Muscle of back (tissue), 11 donors: ENCODE results near the gene MRPL4. TPM values are rescaled to one million over a fixed set of nuclear protein-coding genes. Genes with fewer than 3 reads are reported as not detected.
A peak's percentile ranks its signal among the peaks of the same experiment; 100 is the strongest.
"Not testable (repeated sequence)": the region's sequence is repeated elsewhere in the genome, so short reads cannot be mapped to it uniquely, and the experiment has no call there.

ENCODE experiments used
- DNase-seq, 3 donors: peaks; one replicate each; pipeline versions ENCODE4 v3.0.0 to v3.0.0-alpha.2; 2013
- polyA plus RNA-seq, 10 donors: library from polyadenylated mRNA; unstranded; fragments of 120-200 nt; gene quantifications; one replicate each; pipeline ENCODE4 v1.2.1, GENCODE V29; 2013; ENCODE audit not compliant: insufficient read length in 10 of 10

The MRPL4 gene
- polyA plus RNA-seq, 10 donors, result 21.8 to 39.6 (median 30.0) TPM

GRCh38 chr19:10259162-10259905 is 7.3 kb downstream of the MRPL4 start:
- peak; percentile 67 to 85 (median 81) for DNase-seq

GRCh38 chr19:10260141-10260584 is 8.1 kb downstream of the MRPL4 start:
- DNase-seq, result no peak

GRCh38 chr19:10262771-10263170 is 10.8 kb downstream of the MRPL4 start:
- no peak for DNase-seq

GRCh38 chr19:10266706-10267105 is 14.7 kb downstream of the MRPL4 start:
- DNase-seq, result no peak

- no peak for DNase-seq
Observed at GRCh38 chr19:10268071-10268470, 16.1 kb downstream of the MRPL4 start.

GRCh38 chr19:10269333-10270179 is 17.5 kb downstream of the MRPL4 start:
- DNase-seq, result peak in 2 of 3 donors; percentile 81 to 89

- DNase-seq, result peak in 1 of 3 donors; percentile 69
Observed at GRCh38 chr19:10270180-10270615, 18.2 kb downstream of the MRPL4 start.

GRCh38 chr19:10270616-10271394 is 18.8 kb downstream of the MRPL4 start, which contains the start of gene ICAM1:
TSS of gene ICAM1 (plus strand) at chr19:10271120. CDS start at chr19:10271160, 40 bp downstream.
- DNase-seq, result peak in 2 of 3 donors; percentile 72 to 84

- DNase-seq, result peak in 1 of 3 donors; percentile 38
Observed at GRCh38 chr19:10271543-10272086, 19.6 kb downstream of the MRPL4 start.

GRCh38 chr19:10274589-10274988 is 22.6 kb downstream of the MRPL4 start:
- no peak for DNase-seq

GRCh38 chr19:10277795-10278589 is 26.0 kb downstream of the MRPL4 start:
- DNase-seq, result no peak

- no peak for DNase-seq
Observed at GRCh38 chr19:10278935-10279334, 26.9 kb downstream of the MRPL4 start.

GRCh38 chr19:10279737-10280442 is 27.9 kb downstream of the MRPL4 start:
- DNase-seq, result no peak

- DNase-seq, result not testable (repeated sequence)
Observed at GRCh38 chr19:10282043-10282442, 30.0 kb downstream of the MRPL4 start.

- DNase-seq, result no peak
Observed at GRCh38 chr19:10283301-10284064, 31.5 kb downstream of the MRPL4 start.

- no peak for DNase-seq
Observed at GRCh38 chr19:10284065-10284959, 32.3 kb downstream of the MRPL4 start.

- no peak for DNase-seq
Observed at GRCh38 chr19:10284960-10285278, 32.9 kb downstream of the MRPL4 start.

GRCh38 chr19:10285393-10285792 is 33.4 kb downstream of the MRPL4 start:
- DNase-seq, result no peak
